CD8-positive, alpha-beta memory T cell (primary cell): Measurements from ENCODE around the gene UBA1. TPM values are rescaled to one million over a fixed set of nuclear protein-coding genes. Genes with fewer than 3 reads are reported as not detected.

Source experiments
- CTCF ChIA-PET: fragments of 350-600 bp; sonication (Branson Sonifier 250); formaldehyde crosslinking; loops from one replicate; lab custom pipeline; 2021; ENCODE audit warnings: antibody characterized with exemption; lab: Charles Lee
- POLR2A ChIA-PET: fragments of 350-600 bp; sonication (Branson Sonifier 250); formaldehyde crosslinking; loops from one replicate; lab custom pipeline; 2021; ENCODE audit warnings: antibody characterized with exemption; lab: Charles Lee
- DNase-seq, 5 donors: peaks; one replicate each; pipeline versions ENCODE4 v3.0.0 to v3.0.0-alpha.2; 2020 to 2022; ENCODE audit warnings: mixed read lengths in 1 of 5
- H3K27ac ChIP-seq: one replicate; pipeline ENCODE4 v1.7.0; 2013; ENCODE audit warnings: low read depth, mild to moderate bottlenecking, low read length, moderate library complexity
- H3K27me3 ChIP-seq: 2 replicates; pipeline ENCODE4 v1.7.0; 2013; ENCODE audit warnings: low read length, mild to moderate bottlenecking; ENCODE audit not compliant: insufficient read depth, poor library complexity, severe bottlenecking
- H3K36me3 ChIP-seq: 2 replicates; pipeline ENCODE4 v1.7.0; 2013; ENCODE audit warnings: mild to moderate bottlenecking, low read length, moderate library complexity; ENCODE audit not compliant: insufficient read depth
- H3K4me1 ChIP-seq: 2 replicates; pipeline ENCODE4 v1.7.0; 2013; ENCODE audit warnings: mild to moderate bottlenecking, low read length, moderate library complexity; ENCODE audit not compliant: insufficient read depth
- H3K4me3 ChIP-seq: 2 replicates; pipeline ENCODE4 v1.7.0; 2013; ENCODE audit warnings: mild to moderate bottlenecking, low read length
- H3K9me3 ChIP-seq: 2 replicates; pipeline ENCODE4 v1.7.0; 2013; ENCODE audit warnings: mild to moderate bottlenecking, low read length
- H3K27ac Mint-ChIP-seq, 8 donors: one replicate each; pipeline ENCODE4 v1.8.0; 2020 to 2021; ENCODE audit warnings: mixed read lengths in 8 of 8, mild to moderate bottlenecking in 6 of 8, inconsistent platforms in 3 of 8, moderate library complexity in 3 of 8
- H3K27me3 Mint-ChIP-seq, 2 donors: one replicate each; pipeline ENCODE4 v1.8.0; 2020 to 2021; ENCODE audit warnings: mixed read lengths in 2 of 2, mild to moderate bottlenecking in 1 of 2, moderate library complexity in 1 of 2
- H3K36me3 Mint-ChIP-seq, 3 donors: one replicate each; pipeline ENCODE4 v1.8.0; 2020 to 2021; ENCODE audit warnings: mixed read lengths in 3 of 3, inconsistent platforms in 1 of 3, mild to moderate bottlenecking in 1 of 3
- H3K4me1 Mint-ChIP-seq, 3 donors: one replicate each; pipeline ENCODE4 v1.8.0; 2020 to 2021; ENCODE audit warnings: mixed read lengths in 3 of 3, inconsistent platforms in 1 of 3, mild to moderate bottlenecking in 1 of 3
- H3K4me3 Mint-ChIP-seq, 7 donors: one replicate each; pipeline ENCODE4 v1.8.0; 2020 to 2021; ENCODE audit warnings: mixed read lengths in 7 of 7, mild to moderate bottlenecking in 6 of 7, moderate library complexity in 4 of 7, inconsistent platforms in 2 of 7
- H3K9me3 Mint-ChIP-seq, 5 donors: one replicate each; pipeline ENCODE4 v1.8.0; 2020 to 2022; ENCODE audit warnings: mixed read lengths in 5 of 5, mild to moderate bottlenecking in 3 of 5, moderate library complexity in 2 of 5, inconsistent platforms in 1 of 5
- polyA plus RNA-seq: library from polyadenylated mRNA; unstranded; fragments of 300-500 nt; fragmentation: Illumina TruSeq; gene quantifications from one replicate; pipeline ENCODE4 v1.2.3, GENCODE V29; 2021
- total RNA-seq, 2 experiments: library from RNA; stranded (reverse); gene quantifications; one replicate each; pipeline ENCODE4 v1.2.3, GENCODE V29; 2021

UBA1 gene
- total and polyA plus RNA-seq, 3 experiments from 2014 or later = 178 to 234 (median 225) TPM

- Histone ChIP-seq H3K36me3 (peaks cover 59% of the 10 kb centered on the region), H3K4me3 (no peak overlapping the region), H3K9me3 (no peaks in the 10 kb centered on the region), H3K27ac (no peak overlapping the region), H3K4me1 (no peaks in the 10 kb centered on the region), H3K27me3 (no peaks in the 10 kb centered on the region)
- no peak for DNase-seq
- H3K27ac Mint-ChIP-seq = peak overlapping the region in 5 of 8 donors; percentile 0 to 75 (median 24)
- peaks cover 12 to 89% (median 33%) of the 10 kb centered on the region in 3 donors for H3K36me3 Mint-ChIP-seq
- no peaks in the 10 kb centered on the region for H3K9me3 Mint-ChIP-seq
- H3K27me3 Mint-ChIP-seq = no peaks in the 10 kb centered on the region
- H3K4me1 Mint-ChIP-seq = no peaks in the 10 kb centered on the region
- ChIA-PET CTCF (no interaction called here), POLR2A (no interaction called here)
- no peak overlapping the region for H3K4me3 Mint-ChIP-seq
Observed at GRCh38 chrX:47210661-47211425, 17.2 kb downstream of the UBA1 start.

GRCh38 chrX:47212381-47213293 lies 19.0 kb downstream of the UBA1 start:
- no peak overlapping the region for H3K27ac ChIP-seq
- peaks cover 11 to 16% (median 15%) of the 10 kb centered on the region in 3 donors for H3K4me1 Mint-ChIP-seq
- no peak overlapping the region for H3K4me3 Mint-ChIP-seq
- H3K36me3 ChIP-seq = peaks cover 48% of the 10 kb centered on the region
- peak overlapping the region in 4 of 8 donors; percentile 24 to 87 (median 68) for H3K27ac Mint-ChIP-seq
- H3K4me3 ChIP-seq = no peak overlapping the region
- POLR2A ChIA-PET = no interaction called here
- H3K36me3 Mint-ChIP-seq = peaks cover 15 to 81% (median 26%) of the 10 kb centered on the region in 3 donors
- H3K4me1 ChIP-seq = peaks cover 8% of the 10 kb centered on the region
- no peaks in the 10 kb centered on the region for H3K27me3 Mint-ChIP-seq
- DNase-seq = no peak
- H3K9me3 ChIP-seq = no peaks in the 10 kb centered on the region
- no peaks in the 10 kb centered on the region for H3K27me3 ChIP-seq
- H3K9me3 Mint-ChIP-seq = no peaks in the 10 kb centered on the region
- CTCF ChIA-PET = no interaction called here

- Mint-ChIP-seq H3K27ac (peak overlapping the region in 2 of 8 donors; percentile 6 to 7), H3K4me1 (peaks cover 18 to 22% (median 21%) of the 10 kb centered on the region in 3 donors), H3K9me3 (no peaks in the 10 kb centered on the region), H3K27me3 (peaks cover 0 to 2% of the 10 kb centered on the region in 2 donors), H3K36me3 (peaks cover 15 to 74% (median 22%) of the 10 kb centered on the region in 3 donors), H3K4me3 (no peak overlapping the region)
- ChIA-PET CTCF (no interaction called here), POLR2A (no interaction called here)
- DNase-seq = no peak
- H3K36me3 ChIP-seq = peaks cover 43% of the 10 kb centered on the region
- H3K27ac ChIP-seq = no peak overlapping the region
- no peaks in the 10 kb centered on the region for H3K9me3 ChIP-seq
- no peak overlapping the region for H3K4me3 ChIP-seq
- no peaks in the 10 kb centered on the region for H3K27me3 ChIP-seq
- H3K4me1 ChIP-seq = peaks cover 8% of the 10 kb centered on the region
Observed at GRCh38 chrX:47214435-47215077, 20.9 kb downstream of the UBA1 start.

GRCh38 chrX:47215291-47215900 lies 21.8 kb downstream of the UBA1 start:
- Histone ChIP-seq H3K4me1 (peaks cover 17% of the 10 kb centered on the region), H3K27ac (no peak overlapping the region), H3K9me3 (no peaks in the 10 kb centered on the region), H3K36me3 (peaks cover 38% of the 10 kb centered on the region), H3K4me3 (no peak overlapping the region), H3K27me3 (no peaks in the 10 kb centered on the region)
- ChIA-PET POLR2A (no interaction called here), CTCF (interaction anchor here (1.0 kb wide), 1 partner anchor 169 kb away, joined by 4 read pairs; no protein-coding TSS in a partner anchor)
- Mint-ChIP-seq H3K9me3 (no peaks in the 10 kb centered on the region), H3K4me1 (peaks cover 26 to 30% (median 29%) of the 10 kb centered on the region in 3 donors), H3K4me3 (no peak overlapping the region), H3K27ac (peak overlapping the region in 6 of 8 donors; percentile 58 to 99 (median 77)), H3K36me3 (peaks cover 15 to 65% (median 22%) of the 10 kb centered on the region in 3 donors), H3K27me3 (peaks cover 0 to 2% of the 10 kb centered on the region in 2 donors)
- no peak for DNase-seq

GRCh38 chrX:47216393-47216925 lies 22.8 kb downstream of the UBA1 start:
- Mint-ChIP-seq H3K9me3 (no peaks in the 10 kb centered on the region), H3K27me3 (peaks cover 0 to 2% of the 10 kb centered on the region in 2 donors), H3K36me3 (peaks cover 12 to 59% (median 20%) of the 10 kb centered on the region in 3 donors), H3K4me1 (peaks cover 32 to 41% (median 37%) of the 10 kb centered on the region in 3 donors), H3K27ac (peak overlapping the region; percentile 96 to 100 (median 99)), H3K4me3 (peak overlapping the region in 6 of 7 donors; percentile 66 to 96 (median 94))
- ChIA-PET CTCF (interaction anchor here (1.0 kb wide), 1 partner anchor 168 kb away, joined by 4 read pairs; no protein-coding TSS in a partner anchor), POLR2A (no interaction called here)
- no peak overlapping the region for H3K27ac ChIP-seq
- no peaks in the 10 kb centered on the region for H3K9me3 ChIP-seq
- no peak for DNase-seq
- H3K4me3 ChIP-seq = no peak overlapping the region
- peaks cover 27% of the 10 kb centered on the region for H3K36me3 ChIP-seq
- no peaks in the 10 kb centered on the region for H3K27me3 ChIP-seq
- H3K4me1 ChIP-seq = peaks cover 20% of the 10 kb centered on the region

GRCh38 chrX:47217121-47217851 lies 23.7 kb downstream of the UBA1 start:
- Mint-ChIP-seq H3K27ac (peak overlapping the region; percentile 96 to 100 (median 99)), H3K4me1 (peaks cover 36 to 48% (median 37%) of the 10 kb centered on the region in 3 donors), H3K4me3 (peak overlapping the region; percentile 89 to 97 (median 96)), H3K9me3 (no peaks in the 10 kb centered on the region), H3K27me3 (peaks cover 0 to 2% of the 10 kb centered on the region in 2 donors), H3K36me3 (peaks cover 7 to 53% (median 12%) of the 10 kb centered on the region in 3 donors)
- POLR2A ChIA-PET = interaction anchor here (0.6 to 2.8 kb wide), 9 partner anchors 11 to 433 kb away, joined by 3 to 65 read pairs (median 4); partner anchors contain the start of genes NDUFB11, RBM10 and USP11
- CTCF ChIA-PET = interaction anchor here (0.9 to 1.3 kb wide), 4 partner anchors 26 to 306 kb away, joined by 3 to 4 read pairs (median 3); no protein-coding TSS in a partner anchor
- H3K4me1 ChIP-seq = peaks cover 20% of the 10 kb centered on the region
- H3K27me3 ChIP-seq = no peaks in the 10 kb centered on the region
- no peaks in the 10 kb centered on the region for H3K9me3 ChIP-seq
- peaks cover 19% of the 10 kb centered on the region for H3K36me3 ChIP-seq
- peak overlapping the region; percentile 20 for H3K4me3 ChIP-seq
- DNase-seq = peak in 1 of 5 donors; percentile 2
- H3K27ac ChIP-seq = peak overlapping the region; percentile 62
